BE2C (cell line): Measurements from ENCODE around the gene CLEC10A.
"Not testable (repeated sequence)": the region's sequence is repeated elsewhere in the genome, so short reads cannot be mapped to it uniquely, and the experiment has no call there.

ENCODE experiments used
- DNase-seq: peaks from one replicate; pipeline ENCODE4 v3.0.0-alpha.2; 2020
- H3K27me3 ChIP-seq: fragments of 250-450 bp; sonication (Bioruptor Pico); 2 replicates; pipeline ENCODE4 v1.5.1; 2020; ENCODE audit warnings: mild to moderate bottlenecking
- H3K36me3 ChIP-seq: fragments of 250-450 bp; sonication (Bioruptor Pico); 2 replicates; pipeline ENCODE4 v1.5.1; 2020; ENCODE audit warnings: mild to moderate bottlenecking
- H3K4me1 ChIP-seq: fragments of 250-450 bp; sonication (Bioruptor Pico); 2 replicates; pipeline ENCODE4 v1.5.1; 2020
- H3K4me3 ChIP-seq: 2 replicates; pipeline ENCODE4 v1.5.1; 2011; ENCODE audit warnings: low read depth, low read length
- H3K9me3 ChIP-seq: fragments of 250-450 bp; sonication (Bioruptor Pico); 2 replicates; pipeline ENCODE4 v1.5.1; 2020
- TF ChIP-seq, protein P1 (sequence below): IDR thresholded peaks from 2 replicates; pipeline ENCODE4 v1.5.1; 2012; ENCODE audit warnings: mild to moderate bottlenecking, low read depth, low read length

Gene CLEC10A

DNA sequence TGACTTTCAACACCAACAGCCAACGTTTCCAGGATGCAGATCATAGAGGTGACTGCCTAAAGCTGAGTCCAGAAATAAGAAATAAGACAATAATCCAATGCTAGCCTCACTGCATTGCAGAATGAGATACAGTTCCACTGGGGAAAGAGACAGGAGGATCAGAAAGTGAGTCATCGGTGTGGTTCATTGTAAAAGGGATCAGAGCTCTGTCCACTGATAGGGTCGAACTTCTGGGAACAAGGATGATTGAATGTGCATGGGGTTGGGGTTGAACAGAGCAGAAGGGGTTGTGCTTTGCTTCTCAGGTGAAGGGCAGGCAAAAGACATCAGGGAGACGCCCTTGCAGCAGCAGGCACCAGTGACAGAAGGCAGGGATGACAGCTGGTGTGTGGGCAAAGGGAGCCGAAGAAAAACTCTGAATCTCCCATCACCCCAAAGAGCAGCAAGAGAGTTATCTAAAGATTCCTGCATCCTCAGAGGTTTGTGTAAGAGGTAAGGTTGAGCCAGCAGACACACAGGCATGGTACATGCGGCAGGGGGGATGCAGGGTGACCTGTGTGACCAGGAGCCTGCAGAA lies 16.4 kb downstream of the CLEC10A start:
- no peak for DNase-seq
- no peaks in the 10 kb centered on the region for H3K27me3 ChIP-seq
- TF ChIP-seq, protein P1, sequence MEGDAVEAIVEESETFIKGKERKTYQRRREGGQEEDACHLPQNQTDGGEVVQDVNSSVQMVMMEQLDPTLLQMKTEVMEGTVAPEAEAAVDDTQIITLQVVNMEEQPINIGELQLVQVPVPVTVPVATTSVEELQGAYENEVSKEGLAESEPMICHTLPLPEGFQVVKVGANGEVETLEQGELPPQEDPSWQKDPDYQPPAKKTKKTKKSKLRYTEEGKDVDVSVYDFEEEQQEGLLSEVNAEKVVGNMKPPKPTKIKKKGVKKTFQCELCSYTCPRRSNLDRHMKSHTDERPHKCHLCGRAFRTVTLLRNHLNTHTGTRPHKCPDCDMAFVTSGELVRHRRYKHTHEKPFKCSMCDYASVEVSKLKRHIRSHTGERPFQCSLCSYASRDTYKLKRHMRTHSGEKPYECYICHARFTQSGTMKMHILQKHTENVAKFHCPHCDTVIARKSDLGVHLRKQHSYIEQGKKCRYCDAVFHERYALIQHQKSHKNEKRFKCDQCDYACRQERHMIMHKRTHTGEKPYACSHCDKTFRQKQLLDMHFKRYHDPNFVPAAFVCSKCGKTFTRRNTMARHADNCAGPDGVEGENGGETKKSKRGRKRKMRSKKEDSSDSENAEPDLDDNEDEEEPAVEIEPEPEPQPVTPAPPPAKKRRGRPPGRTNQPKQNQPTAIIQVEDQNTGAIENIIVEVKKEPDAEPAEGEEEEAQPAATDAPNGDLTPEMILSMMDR, result no peak

GRCh38 chr17:7060165-7060891 lies 19.7 kb downstream of the CLEC10A start:
- Histone ChIP-seq H3K27me3 (no peaks in the 10 kb centered on the region), H3K36me3 (no peaks in the 10 kb centered on the region), H3K9me3 (no peaks in the 10 kb centered on the region), H3K4me3 (no peak overlapping the region), H3K4me1 (peaks cover 10% of the 10 kb centered on the region)
- TF ChIP-seq, protein P1, result no peak
- no peak for DNase-seq

More for the DNA sequence above, 16.4 kb downstream of the CLEC10A start:
- no peaks in the 10 kb centered on the region for H3K9me3 ChIP-seq
- H3K4me1 ChIP-seq, result peaks cover 10% of the 10 kb centered on the region
- H3K36me3 ChIP-seq, result no peaks in the 10 kb centered on the region
- H3K4me3 ChIP-seq, result no peak overlapping the region

DNA sequence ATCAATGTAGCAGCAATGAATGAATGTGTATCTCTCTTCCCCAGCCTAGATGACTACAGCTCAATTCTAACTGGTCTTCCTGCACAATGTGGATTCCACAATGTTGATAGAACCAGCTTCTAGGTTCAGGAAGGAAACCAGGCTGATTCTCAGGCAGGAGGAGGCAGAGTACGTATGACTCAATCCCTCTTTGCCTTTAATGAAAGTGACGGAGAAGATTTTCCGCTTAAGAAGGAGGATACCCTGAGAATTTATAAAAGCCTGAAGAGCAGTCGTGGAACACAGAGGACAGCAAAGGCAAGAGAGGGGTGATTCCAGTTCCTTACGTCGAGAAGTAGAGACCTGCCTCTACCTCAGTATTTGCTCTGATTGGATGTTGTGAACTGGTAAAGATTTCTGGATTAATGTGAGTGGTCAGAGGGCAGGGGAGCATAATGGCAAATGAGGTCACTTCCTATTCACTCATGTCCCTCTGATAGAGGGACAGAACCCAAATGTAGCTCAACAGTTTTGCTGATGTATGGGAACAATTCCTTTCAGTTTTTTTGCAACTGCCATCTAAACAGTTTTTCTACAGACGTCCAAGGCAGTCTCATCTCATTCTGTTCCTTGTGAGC lies 21.1 kb downstream of the CLEC10A start:
- no peak for DNase-seq
- no peaks in the 10 kb centered on the region for H3K9me3 ChIP-seq
- peaks cover 4% of the 10 kb centered on the region for H3K4me1 ChIP-seq
- H3K27me3 ChIP-seq, result no peaks in the 10 kb centered on the region
- TF ChIP-seq, protein P1, result no peak
- H3K4me3 ChIP-seq, result no peak overlapping the region
- no peaks in the 10 kb centered on the region for H3K36me3 ChIP-seq

- Histone ChIP-seq H3K27me3 (no peaks in the 10 kb centered on the region), H3K4me1 (no peaks in the 10 kb centered on the region), H3K9me3 (no peaks in the 10 kb centered on the region), H3K4me3 (no peak overlapping the region), H3K36me3 (no peaks in the 10 kb centered on the region)
- DNase-seq, result no peak
- TF ChIP-seq, protein P1, result no peak
These were observed 23.7 kb downstream of the CLEC10A start for GRCh38 chr17:7056386-7056785.

DNA sequence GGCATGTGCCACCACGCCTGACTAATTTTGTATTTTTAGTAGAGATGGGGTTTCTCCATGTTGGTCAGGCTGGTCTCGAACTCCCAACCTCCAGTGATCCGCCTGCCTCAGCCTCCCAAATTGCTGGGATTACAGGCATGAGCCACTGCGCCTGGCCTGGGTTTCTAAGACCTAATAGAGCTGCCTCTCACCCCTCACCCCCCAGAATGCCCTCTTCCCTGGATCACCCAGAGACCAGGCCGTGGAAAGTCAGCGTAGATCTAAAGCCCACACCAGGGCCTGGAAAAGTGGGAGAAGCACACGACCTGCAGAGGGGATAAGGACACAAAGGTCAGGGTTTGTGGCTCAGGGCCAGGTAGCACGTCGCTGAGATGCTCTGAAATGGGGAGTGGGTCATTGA lies 29.5 kb downstream of the CLEC10A start:
- not testable (repeated sequence) for H3K4me3 ChIP-seq, H3K4me1 ChIP-seq, H3K9me3 ChIP-seq, H3K36me3 ChIP-seq, DNase-seq
- H3K27me3 ChIP-seq, result peaks cover 15% of the 10 kb centered on the region

DNA sequence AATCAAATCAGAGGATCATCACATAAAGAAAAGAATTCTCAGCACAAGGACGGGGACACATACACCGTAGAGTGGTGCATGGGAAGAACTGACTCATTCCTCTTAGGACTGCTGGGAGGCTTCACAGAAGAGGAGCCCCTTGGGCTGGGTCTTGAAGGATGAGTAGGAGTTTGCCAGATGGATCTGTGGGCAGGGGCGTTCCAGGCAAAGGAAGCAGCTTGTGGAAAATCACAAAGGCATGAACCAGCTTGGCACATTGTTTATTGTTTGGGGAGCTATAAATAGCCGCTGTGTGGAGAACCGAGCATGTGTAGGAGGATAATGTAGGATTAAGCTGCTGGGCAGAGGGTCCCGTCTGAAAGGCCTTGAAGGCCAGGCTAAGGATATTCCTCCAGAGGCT lies 31.1 kb downstream of the CLEC10A start:
- TF ChIP-seq, protein P1, result no peak
- no peaks in the 10 kb centered on the region for H3K9me3 ChIP-seq
- no peak overlapping the region for H3K4me3 ChIP-seq
- no peaks in the 10 kb centered on the region for H3K4me1 ChIP-seq
- H3K36me3 ChIP-seq, result no peaks in the 10 kb centered on the region
- no peak for DNase-seq
- H3K27me3 ChIP-seq, result peaks cover 22% of the 10 kb centered on the region
